H9 (cell line): Measurements from ENCODE around the gene SEC11A. TPM values are rescaled to one million over a fixed set of nuclear protein-coding genes. Genes with fewer than 3 reads are reported as not detected.

Experiments used
- DNase-seq: peaks from one replicate; pipeline ENCODE4 v3.0.0-alpha.2; 2017
- H2AFZ ChIP-seq: one replicate; pipeline ENCODE4 v1.6.1; 2013; ENCODE audit warnings: mild to moderate bottlenecking, low read length, control low read depth, moderate library complexity
- H2AK5ac ChIP-seq: 2 replicates; pipeline ENCODE4 v1.6.1; 2013; ENCODE audit warnings: low read length, control low read depth, mixed read lengths; ENCODE audit not compliant: insufficient read length
- H2BK120ac ChIP-seq: one replicate; pipeline ENCODE4 v1.6.1; 2013; ENCODE audit warnings: low read depth, mild to moderate bottlenecking, low read length, control low read depth, inconsistent platforms; ENCODE audit not compliant: poor library complexity, severe bottlenecking
- H2BK12ac ChIP-seq: 2 replicates; pipeline ENCODE4 v1.6.1; 2013; ENCODE audit warnings: low read length, control low read depth, mixed read lengths, low read depth; ENCODE audit not compliant: insufficient read length
- H2BK15ac ChIP-seq: 2 replicates; pipeline ENCODE4 v1.6.1; 2013; ENCODE audit warnings: low read depth, low read length, control low read depth
- H2BK20ac ChIP-seq: one replicate; pipeline ENCODE4 v1.6.1; 2013; ENCODE audit warnings: low read depth, mild to moderate bottlenecking, low read length, control low read depth, inconsistent platforms; ENCODE audit not compliant: poor library complexity, severe bottlenecking
- H2BK5ac ChIP-seq: 2 replicates; pipeline ENCODE4 v1.6.1; 2013; ENCODE audit warnings: low read length, control low read depth, mixed read lengths; ENCODE audit not compliant: insufficient read length
- H3K14ac ChIP-seq: 2 replicates; pipeline ENCODE4 v1.6.1; 2013; ENCODE audit warnings: low read length, control low read depth; ENCODE audit not compliant: insufficient read depth
- H3K18ac ChIP-seq: 2 replicates; pipeline ENCODE4 v1.6.1; 2013; ENCODE audit warnings: low read depth, mild to moderate bottlenecking, mixed read lengths, low read length, control low read depth; ENCODE audit not compliant: insufficient read length
- H3K23ac ChIP-seq: 2 replicates; pipeline ENCODE4 v1.6.1; 2013; ENCODE audit warnings: low read length, control low read depth, mixed read lengths, low read depth; ENCODE audit not compliant: insufficient read length
- H3K23me2 ChIP-seq: 2 replicates; pipeline ENCODE4 v1.6.1; 2013; ENCODE audit warnings: low read depth, mild to moderate bottlenecking, mixed read lengths, low read length, control low read depth; ENCODE audit not compliant: insufficient read length, poor library complexity, severe bottlenecking
- H3K27ac ChIP-seq: 2 replicates; pipeline ENCODE4 v1.5.1; 2013; ENCODE audit warnings: low read length, control low read depth, mixed read lengths, low read depth; ENCODE audit not compliant: insufficient read length
- H3K27me3 ChIP-seq: 2 replicates; pipeline ENCODE4 v1.6.1; 2013; ENCODE audit warnings: low read length, control low read depth, inconsistent platforms; ENCODE audit not compliant: insufficient read depth
- H3K4ac ChIP-seq: 2 replicates; pipeline ENCODE4 v1.6.1; 2013; ENCODE audit warnings: low read depth, mild to moderate bottlenecking, control low read depth, inconsistent platforms, low read length, moderate library complexity
- H3K4me1 ChIP-seq: 2 replicates; pipeline ENCODE4 v1.6.1; 2013; ENCODE audit warnings: low read length, control low read depth, inconsistent platforms; ENCODE audit not compliant: insufficient read depth
- H3K4me2 ChIP-seq: 2 replicates; pipeline ENCODE4 v1.6.1; 2013; ENCODE audit warnings: low read length, control low read depth, mixed read lengths; ENCODE audit not compliant: insufficient read length, insufficient read depth
- H3K56ac ChIP-seq: 2 replicates; pipeline ENCODE4 v1.6.1; 2013; ENCODE audit warnings: low read depth, mild to moderate bottlenecking, mixed read lengths, low read length, control low read depth; ENCODE audit not compliant: insufficient read length
- H3K79me1 ChIP-seq: 2 replicates; pipeline ENCODE4 v1.6.1; 2013; ENCODE audit warnings: low read depth, mild to moderate bottlenecking, moderate library complexity, low read length, control low read depth, inconsistent platforms; ENCODE audit not compliant: insufficient read depth, poor library complexity, severe bottlenecking
- H3K79me2 ChIP-seq: 2 replicates; pipeline ENCODE4 v1.6.1; 2013; ENCODE audit warnings: low read length, control low read depth, inconsistent platforms; ENCODE audit not compliant: insufficient read depth
- H3K9ac ChIP-seq: 2 replicates; pipeline ENCODE4 v1.6.1; 2013; ENCODE audit warnings: low read length, control low read depth, mixed read lengths; ENCODE audit not compliant: insufficient read length; ENCODE audit errors: extremely low read depth
- H3K9me3 ChIP-seq: one replicate; pipeline ENCODE4 v1.6.1; 2013; ENCODE audit warnings: low read depth, low read length, inconsistent platforms; ENCODE audit not compliant: control insufficient read depth
- H3T11ph ChIP-seq: one replicate; pipeline ENCODE4 v1.6.1; 2013; ENCODE audit warnings: mild to moderate bottlenecking, low read length, control low read depth, inconsistent platforms
- H4K20me1 ChIP-seq: one replicate; pipeline ENCODE4 v1.6.1; 2013; ENCODE audit not compliant: control insufficient read depth, insufficient read length, insufficient read depth
- H4K5ac ChIP-seq: 2 replicates; pipeline ENCODE4 v1.6.1; 2013; ENCODE audit warnings: low read depth, mild to moderate bottlenecking, mixed read lengths, low read length, control low read depth; ENCODE audit not compliant: insufficient read length
- H4K8ac ChIP-seq: replicated peaks from 2 replicates; pipeline ENCODE4 v1.6.1; 2013; ENCODE audit warnings: low read length, control low read depth, mixed read lengths, low read depth; ENCODE audit not compliant: insufficient read length
- H4K91ac ChIP-seq: 2 replicates; pipeline ENCODE4 v1.6.1; 2013; ENCODE audit warnings: low read depth, mild to moderate bottlenecking, moderate library complexity, mixed read lengths, low read length, control low read depth; ENCODE audit not compliant: insufficient read length
- H3K27ac Mint-ChIP-seq, 3 experiments: 2 replicates in 2 of 3; 3 replicates in 1 of 3; pipeline ENCODE4 v1.8.0; 2020 to 2021; ENCODE audit warnings: mixed read lengths in 3 of 3, mild to moderate bottlenecking in 1 of 3, moderate library complexity in 1 of 3
- H3K27me3 Mint-ChIP-seq: 2 replicates; pipeline ENCODE4 v1.8.0; 2021; ENCODE audit warnings: low read depth, mild to moderate bottlenecking, moderate library complexity, mixed read lengths
- H3K36me3 Mint-ChIP-seq, 3 experiments: 2 replicates in 2 of 3; 3 replicates in 1 of 3; pipeline ENCODE4 v1.8.0; 2020 to 2021; ENCODE audit warnings: low read depth in 3 of 3, mixed read lengths in 3 of 3; ENCODE audit not compliant: insufficient read depth in 1 of 3
- H3K4me1 Mint-ChIP-seq, 2 experiments: 2 replicates each; pipeline ENCODE4 v1.8.0; 2020; ENCODE audit warnings: mixed read lengths in 2 of 2
- H3K4me3 Mint-ChIP-seq, 2 experiments: 2 replicates in 1 of 2; 3 replicates in 1 of 2; pipeline ENCODE4 v1.8.0; 2020 to 2021; ENCODE audit warnings: mild to moderate bottlenecking in 2 of 2, mixed read lengths in 2 of 2, moderate library complexity in 1 of 2
- H3K9me3 Mint-ChIP-seq, 2 experiments: 2 replicates in 1 of 2; 3 replicates in 1 of 2; pipeline ENCODE4 v1.8.0; 2020; ENCODE audit warnings: mild to moderate bottlenecking in 2 of 2, mixed read lengths in 2 of 2, moderate library complexity in 1 of 2
- CTCF ChIP-seq: fragments of 200-600 bp; sonication (generic); conservative IDR thresholded peaks from 3 replicates; pipeline ENCODE4 v1.8.0; 2021; ENCODE audit warnings: antibody characterized with exemption, mild to moderate bottlenecking
- WGBS: extraction: QIAGEN DNeasy Blood & Tissue Kit; methylation state at CpG from one replicate; pipeline ENCODE4 v1.1.7; 2013; ENCODE audit warnings: missing lambda C conversion rate, low lambda C conversion rate, mixed read lengths; ENCODE audit not compliant: insufficient read length; ENCODE audit errors: extremely low coverage; 5-methylcytosine and 5-hydroxymethylcytosine counted together
- total RNA-seq: library from RNA; stranded (reverse); gene quantifications from 2 replicates; pipeline ENCODE4 v1.2.1, GENCODE V29; 2021

The SEC11A gene
- total RNA-seq, 1 experiment from 2014 or later, result 250 TPM

- H3T11ph ChIP-seq, result no peak overlapping the region
- H2AFZ ChIP-seq, result no peak overlapping the region
- peaks cover 3% of the 10 kb centered on the region for H4K20me1 ChIP-seq
- H2BK5ac ChIP-seq, result no peak overlapping the region
- peaks cover 16% of the 10 kb centered on the region for H3K23me2 ChIP-seq
- H3K27ac ChIP-seq, result no peak overlapping the region
- H2BK12ac ChIP-seq, result no peak overlapping the region
- no peaks in the 10 kb centered on the region for H3K9me3 ChIP-seq
- Mint-ChIP-seq H3K27ac (peak overlapping the region in 1 of 3 experiments; percentile 96; a peak in 3 of 7 replicates), H3K4me3 (peak overlapping the region; percentile 88 to 92), H3K36me3 (peaks cover 6 to 11% (median 8%) of the 10 kb centered on the region in 3 experiments; a peak in 6 of 7 replicates), H3K9me3 (no peaks in the 10 kb centered on the region), H3K27me3 (peaks cover 36% of the 10 kb centered on the region), H3K4me1 (peaks cover 23 to 32% of the 10 kb centered on the region in 2 experiments)
- H3K23ac ChIP-seq, result no peak overlapping the region
- H3K14ac ChIP-seq, result no peak overlapping the region
- H3K27me3 ChIP-seq, result no peaks in the 10 kb centered on the region; the same call in 1 of the 2 replicates
- WGBS, result no CpG with 5 or more reads among the region's 7 CpGs
- H3K56ac ChIP-seq, result no peak overlapping the region
- no peak overlapping the region for H2AK5ac ChIP-seq
- H3K9ac ChIP-seq, result no peak overlapping the region
- no peak overlapping the region for H4K5ac ChIP-seq
- H3K4me1 ChIP-seq, result peaks cover 11% of the 10 kb centered on the region; the same call in 1 of the 2 replicates
- no peak overlapping the region for H2BK20ac ChIP-seq
- no peaks in the 10 kb centered on the region for H3K79me1 ChIP-seq
- H4K8ac ChIP-seq, result no peak overlapping the region
- H2BK120ac ChIP-seq, result no peak overlapping the region
- H2BK15ac ChIP-seq, result no peak overlapping the region
- no peak overlapping the region for H3K18ac ChIP-seq
- no peak overlapping the region for H3K4ac ChIP-seq
- H3K79me2 ChIP-seq, result no peaks in the 10 kb centered on the region
- no peak for DNase-seq
- peak overlapping the region; percentile 57 for H3K4me2 ChIP-seq
- no peak for TF ChIP-seq CTCF
- H4K91ac ChIP-seq, result no peak overlapping the region
These were observed 84.2 kb downstream of the SEC11A start for GRCh38 chr15:84631706-84632272.
